ENCODE results near the gene RHD.
"Not testable (repeated sequence)": the region's sequence is repeated elsewhere in the genome, so short reads cannot be mapped to it uniquely, and the experiment has no call there.

- not testable (repeated sequence) for TF ChIP-seq CTCF (IDR thresholded peaks at IDR 0.05 in 8 of 11, conservative IDR thresholded peaks at IDR 0.05 in 3 of 11); POLR2A (IDR thresholded peaks at IDR 0.05); POLR2AphosphoS5 (IDR thresholded peaks at IDR 0.05)
These were observed 6.0 kb downstream of the RHD start for GRCh38 chr1:25278358-25278757.

All from spleen (tissue), 7 donors.